ENCODE results near the gene CDC42BPA. TPM values are rescaled to one million over a fixed set of nuclear protein-coding genes. Genes with fewer than 3 reads are reported as not detected.

CDC42BPA gene
- total RNA-seq, 1 experiment from 2014 or later, result 102 TPM

GRCh38 chr1:227299688-227300087 lies 18.6 kb downstream of the CDC42BPA start:
- TF ChIP-seq CTCF (IDR thresholded peaks at IDR 0.05; ENCODE audit: unreplicated experiment), result no peak
- Mint-ChIP-seq H3K9me3 (ENCODE audit: unreplicated experiment) (no peaks in the 10 kb centered on the region), H3K27me3 (ENCODE audit: insufficient read depth, unreplicated experiment) (no peaks in the 10 kb centered on the region), H3K4me3 (ENCODE audit: unreplicated experiment) (peak overlapping the region; percentile 44), H3K4me1 (ENCODE audit: insufficient read depth, unreplicated experiment) (peaks cover 36% of the 10 kb centered on the region), H3K27ac (ENCODE audit: low read depth, unreplicated experiment) (peak overlapping the region; percentile 70), H3K36me3 (ENCODE audit: insufficient read depth, unreplicated experiment) (no peaks in the 10 kb centered on the region)
- peak; percentile 71 for DNase-seq (ENCODE audit: unreplicated experiment)
- intact Hi-C loops (cut with micrococcal nuclease), result no loop called here
- CTCF ChIA-PET, result interaction anchor here (0.7 to 2.6 kb wide), 4 partner anchors 11 to 1182 kb away, joined by 3 to 13 read pairs (median 4); no protein-coding TSS in a partner anchor
- POLR2A ChIA-PET, result interaction anchor here (0.7 to 10.3 kb wide), 22 partner anchors 10 to 1031 kb away, joined by 3 to 175 read pairs (median 4); partner anchors contain the start of gene CDC42BPA
- BruUV-seq (replicated peaks), result no TSS peak

- H3K36me3 Mint-ChIP-seq (ENCODE audit: insufficient read depth, unreplicated experiment), result no peaks in the 10 kb centered on the region
- H3K4me1 Mint-ChIP-seq (ENCODE audit: insufficient read depth, unreplicated experiment), result peaks cover 36% of the 10 kb centered on the region
- DNase-seq (ENCODE audit: unreplicated experiment), result peak; percentile 55
- POLR2A ChIA-PET, result interaction anchor here (0.7 to 10.3 kb wide), 25 partner anchors 10 to 1236 kb away, joined by 3 to 175 read pairs (median 4); partner anchors contain the start of genes CDC42BPA and H3-3A
- H3K27me3 Mint-ChIP-seq (ENCODE audit: insufficient read depth, unreplicated experiment), result no peaks in the 10 kb centered on the region
- TSS peak; percentile 61 for BruUV-seq (replicated peaks)
- H3K4me3 Mint-ChIP-seq (ENCODE audit: unreplicated experiment), result peak overlapping the region; percentile 44
- TF ChIP-seq CTCF (IDR thresholded peaks at IDR 0.05; ENCODE audit: unreplicated experiment), result no peak
- peak overlapping the region; percentile 70 for H3K27ac Mint-ChIP-seq (ENCODE audit: low read depth, unreplicated experiment)
- H3K9me3 Mint-ChIP-seq (ENCODE audit: unreplicated experiment), result no peaks in the 10 kb centered on the region
- CTCF ChIA-PET, result interaction anchor here (0.6 to 2.6 kb wide), 8 partner anchors 10 to 1182 kb away, joined by 3 to 13 read pairs (median 4); no protein-coding TSS in a partner anchor
- intact Hi-C loops (cut with micrococcal nuclease), result no loop called here
These were observed 19.1 kb downstream of the CDC42BPA start for GRCh38 chr1:227299241-227299627.

GRCh38 chr1:227298512-227299240 lies 19.6 kb downstream of the CDC42BPA start:
- DNase-seq (ENCODE audit: unreplicated experiment), result no peak
- intact Hi-C loops (cut with micrococcal nuclease), result no loop called here
- Mint-ChIP-seq H3K4me1 (ENCODE audit: insufficient read depth, unreplicated experiment) (peaks cover 36% of the 10 kb centered on the region), H3K36me3 (ENCODE audit: insufficient read depth, unreplicated experiment) (no peaks in the 10 kb centered on the region), H3K27ac (ENCODE audit: low read depth, unreplicated experiment) (peak overlapping the region; percentile 70), H3K9me3 (ENCODE audit: unreplicated experiment) (no peaks in the 10 kb centered on the region), H3K27me3 (ENCODE audit: insufficient read depth, unreplicated experiment) (no peaks in the 10 kb centered on the region), H3K4me3 (ENCODE audit: unreplicated experiment) (peak overlapping the region; percentile 44)
- ChIA-PET CTCF (interaction anchor here (0.6 to 2.6 kb wide), 10 partner anchors 10 to 136 kb away, joined by 3 to 13 read pairs (median 4); no protein-coding TSS in a partner anchor), POLR2A (interaction anchor here (0.7 to 10.3 kb wide), 31 partner anchors 9 to 1236 kb away, joined by 3 to 175 read pairs (median 4); partner anchors contain the start of genes CDC42BPA and H3-3A)
- no TSS peak for BruUV-seq (replicated peaks)
- TF ChIP-seq CTCF (IDR thresholded peaks at IDR 0.05; ENCODE audit: unreplicated experiment), result no peak

- CTCF ChIA-PET, result interaction anchor here (0.6 to 0.7 kb wide), 2 partner anchors 8 to 18 kb away, joined by 3 to 4 read pairs; no protein-coding TSS in a partner anchor
- TF ChIP-seq CTCF (IDR thresholded peaks at IDR 0.05; ENCODE audit: unreplicated experiment), result no peak
- Mint-ChIP-seq H3K4me3 (ENCODE audit: unreplicated experiment) (no peak overlapping the region), H3K27me3 (ENCODE audit: insufficient read depth, unreplicated experiment) (no peaks in the 10 kb centered on the region), H3K27ac (ENCODE audit: low read depth, unreplicated experiment) (peak overlapping the region; percentile 70), H3K36me3 (ENCODE audit: insufficient read depth, unreplicated experiment) (no peaks in the 10 kb centered on the region), H3K4me1 (ENCODE audit: insufficient read depth, unreplicated experiment) (peaks cover 33% of the 10 kb centered on the region), H3K9me3 (ENCODE audit: unreplicated experiment) (no peaks in the 10 kb centered on the region)
- no TSS peak for BruUV-seq (replicated peaks)
- DNase-seq (ENCODE audit: unreplicated experiment), result no peak
- POLR2A ChIA-PET, result interaction anchor here (0.6 to 10.3 kb wide), 11 partner anchors 9 to 904 kb away, joined by 3 to 175 read pairs (median 3); no protein-coding TSS in a partner anchor
- intact Hi-C loops (cut with micrococcal nuclease), result no loop called here
These were observed 21.1 kb downstream of the CDC42BPA start for GRCh38 chr1:227297073-227297793.
